T47D (cell line): ENCODE measurements around the gene WDR81.
A peak's percentile ranks its signal among the peaks of the same experiment; 100 is the strongest.

Experiments
- DNase-seq, 2 experiments: peaks; one replicate each; pipeline versions ENCODE4 v3.0.0 to v3.0.0-alpha.2; 2011 to 2012; ENCODE audit warnings: low read depth in 1 of 2, low spot score in 1 of 2
- JUND ChIP-seq: IDR thresholded peaks from 2 replicates; pipeline ENCODE4 v1.6.1; 2012; ENCODE audit warnings: low read depth
- in situ Hi-C: cut with HindIII; loops from 2 replicates; pipeline ENCODE4 v1.10.0; 2016; ENCODE audit warnings: low sequenced_read_pairs, low pct_unique_long_range_greater_than_20kb

WDR81 gene

DNA sequence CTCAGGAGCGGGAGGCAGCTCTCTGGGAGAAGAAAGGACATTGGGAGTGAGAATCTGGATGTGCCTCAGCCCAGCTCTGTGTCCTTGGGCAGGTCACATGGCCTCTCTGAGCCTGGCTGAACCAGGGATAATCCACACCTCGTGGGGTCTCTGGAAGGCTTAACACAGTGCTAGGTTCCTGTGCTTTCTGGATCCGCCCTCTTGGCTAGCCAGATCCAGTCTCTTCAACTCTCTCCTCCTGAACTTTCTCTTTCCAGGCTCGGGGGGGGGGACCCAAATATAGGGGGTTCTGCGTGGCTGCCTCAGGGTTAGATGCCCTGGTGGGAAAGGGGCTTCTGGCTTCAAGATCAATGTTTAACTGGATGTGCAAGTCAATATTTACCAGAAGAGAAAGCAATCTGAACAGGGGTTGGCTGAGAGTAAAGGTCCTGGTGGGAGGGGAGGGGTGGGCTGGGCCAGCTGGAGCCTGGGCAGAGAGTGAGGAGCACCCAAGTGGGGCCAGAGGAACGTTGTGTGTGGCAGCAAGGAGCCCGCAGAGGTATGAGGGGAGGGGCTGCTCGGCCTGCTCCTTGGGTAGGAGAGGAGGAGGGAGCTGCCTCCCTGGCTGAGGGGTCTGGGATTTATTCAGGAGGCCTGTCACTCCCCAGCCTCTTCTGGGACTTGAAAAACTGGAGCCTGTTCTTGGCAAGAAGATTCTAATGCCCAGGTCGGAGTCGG lies 18.0 kb downstream of the WDR81 start, which contains the start of gene SERPINF2:
Gene SERPINF2 (plus strand): TSS at position 501 of the 717 bp plus-strand sequence. CDS start 2,125 bp downstream, outside the sequence.
- in situ Hi-C loops, result no loop called here
- TF ChIP-seq JUND, result no peak
- DNase-seq, result no peak

DNA sequence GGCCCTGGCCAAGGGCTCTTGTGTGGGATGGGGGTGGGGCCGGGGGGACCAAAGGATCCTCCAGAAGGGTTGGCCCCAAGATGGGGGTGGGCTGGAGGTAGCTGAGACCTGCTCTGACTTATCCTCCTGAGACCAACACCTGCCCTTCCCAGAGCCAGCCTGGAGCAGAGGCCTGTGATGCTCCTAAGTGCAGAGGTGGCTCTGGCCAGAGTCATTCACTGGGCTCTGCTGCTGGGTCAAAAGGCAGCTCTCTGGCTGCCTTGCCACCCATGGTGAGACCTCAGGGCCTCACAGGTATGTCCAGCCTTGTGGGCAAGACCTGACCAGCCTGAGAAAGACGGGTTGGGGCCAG lies 18.6 kb downstream of the WDR81 start:
- in situ Hi-C loops, result no loop called here
- no peak for TF ChIP-seq JUND

DNA sequence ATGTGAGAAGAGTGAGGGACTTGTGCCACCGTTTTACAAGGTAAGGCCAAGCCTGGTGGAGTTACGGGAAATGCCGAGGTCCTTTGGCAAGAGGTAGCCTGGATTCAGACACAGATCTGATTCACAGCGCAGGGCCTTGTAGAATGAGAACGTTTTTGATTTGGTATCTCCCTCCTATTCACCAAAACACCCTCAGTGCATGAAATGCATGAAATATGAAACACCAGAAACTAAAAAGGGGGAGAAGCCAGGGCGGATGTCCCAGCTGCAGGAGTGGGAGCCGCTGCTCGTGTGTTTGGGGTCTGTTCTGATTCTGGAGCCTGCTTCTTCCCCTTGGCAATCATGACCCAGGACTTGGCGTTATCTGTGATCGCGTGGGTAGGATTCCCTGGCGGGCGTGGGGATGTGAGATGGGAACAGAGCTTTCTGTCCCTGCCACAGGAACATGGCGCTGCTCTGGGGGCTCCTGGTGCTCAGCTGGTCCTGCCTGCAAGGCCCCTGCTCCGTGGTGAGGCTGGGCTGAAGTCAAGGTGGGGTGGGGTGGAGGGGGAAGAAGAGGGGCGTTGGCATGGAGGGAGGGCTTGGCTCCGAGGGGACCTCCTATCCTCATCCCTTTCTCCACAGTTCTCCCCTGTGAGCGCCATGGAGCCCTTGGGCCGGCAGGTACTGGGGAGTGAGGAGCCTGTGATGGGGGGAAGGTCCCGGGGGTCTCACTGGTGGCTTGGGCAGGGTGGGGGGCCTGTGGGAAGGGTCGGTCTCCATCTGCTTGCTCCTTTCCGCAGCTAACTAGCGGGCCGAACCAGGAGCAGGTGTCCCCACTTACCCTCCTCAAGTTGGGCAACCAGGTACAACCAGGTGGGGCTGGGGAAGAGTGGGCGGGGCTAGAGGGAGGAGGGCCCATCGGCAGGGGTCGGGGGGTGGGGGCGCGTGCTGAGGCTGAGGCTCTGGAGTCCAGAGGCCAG lies 20.3 kb downstream of the WDR81 start:
- in situ Hi-C loops, result no loop called here
- DNase-seq, result no peak
- no peak for TF ChIP-seq JUND

More for the DNA sequence above, 18.6 kb downstream of the WDR81 start:
- no peak for DNase-seq

DNA sequence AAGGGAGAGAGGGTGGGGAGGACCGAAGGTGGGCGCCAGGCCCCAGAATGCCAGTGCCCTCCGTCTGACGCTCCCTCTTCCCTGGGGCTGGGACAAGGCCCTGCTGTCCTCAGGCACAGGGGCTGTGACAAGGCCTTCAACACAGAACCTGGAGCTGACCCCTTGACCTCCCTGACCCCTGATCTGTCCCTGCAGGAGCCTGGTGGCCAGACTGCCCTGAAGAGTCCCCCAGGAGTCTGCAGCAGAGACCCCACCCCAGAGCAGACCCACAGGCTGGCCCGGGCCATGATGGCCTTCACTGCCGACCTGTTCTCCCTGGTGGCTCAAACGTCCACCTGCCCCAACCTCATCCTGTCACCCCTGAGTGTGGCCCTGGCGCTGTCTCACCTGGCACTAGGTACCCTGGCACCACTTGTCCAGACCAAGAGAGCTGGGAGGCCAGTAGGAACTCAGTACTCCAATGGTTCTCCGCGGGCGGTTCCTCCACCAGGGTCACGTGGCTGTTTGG lies 21.1 kb downstream of the WDR81 start:
- TF ChIP-seq JUND, result no peak
- in situ Hi-C loops, result no loop called here
- no peak for DNase-seq

DNA sequence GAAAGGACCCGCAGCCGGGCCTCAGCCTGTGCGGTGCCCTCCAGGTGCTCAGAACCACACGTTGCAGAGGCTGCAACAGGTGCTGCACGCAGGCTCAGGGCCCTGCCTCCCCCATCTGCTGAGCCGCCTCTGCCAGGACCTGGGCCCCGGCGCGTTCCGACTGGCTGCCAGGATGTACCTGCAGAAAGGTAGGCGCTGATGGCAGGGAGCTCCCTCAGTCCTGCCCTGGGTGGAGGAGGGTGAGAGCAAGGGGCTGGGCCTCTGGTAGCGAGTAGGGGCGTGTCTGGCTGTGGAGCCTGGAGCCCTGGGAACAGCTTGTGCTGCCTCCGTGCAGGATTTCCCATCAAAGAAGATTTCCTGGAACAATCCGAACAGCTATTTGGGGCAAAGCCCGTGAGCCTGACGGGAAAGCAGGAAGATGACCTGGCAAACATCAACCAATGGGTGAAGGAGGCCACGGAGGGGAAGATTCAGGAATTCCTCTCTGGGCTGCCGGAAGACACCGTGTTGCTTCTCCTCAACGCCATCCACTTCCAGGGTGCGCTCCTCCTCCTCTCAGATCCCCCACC lies 22.6 kb downstream of the WDR81 start:
- TF ChIP-seq JUND, result no peak
- in situ Hi-C loops, result no loop called here
- DNase-seq, result no peak

DNA sequence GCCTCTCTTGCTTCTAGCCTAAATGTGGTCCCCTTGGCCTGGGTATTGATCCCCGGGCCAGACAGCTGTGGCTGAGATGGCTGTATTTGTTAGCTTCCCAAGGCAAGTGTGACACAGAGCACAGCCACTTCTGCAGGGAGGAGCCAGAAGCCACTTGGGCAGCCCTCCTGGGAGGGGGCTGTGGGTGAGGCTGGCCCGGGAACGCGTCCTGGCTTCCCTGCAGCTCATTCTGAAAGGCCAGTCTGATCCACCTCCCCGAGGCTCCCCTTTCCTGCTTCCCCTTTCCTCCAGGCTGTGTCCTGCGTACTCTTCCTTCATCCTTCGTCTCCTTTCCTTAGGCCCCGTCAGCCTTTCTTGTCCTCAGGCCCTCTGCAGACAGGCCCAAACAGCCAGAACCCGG lies 26.1 kb downstream of the WDR81 start:
- no peak for DNase-seq
- no peak for TF ChIP-seq JUND
- in situ Hi-C loops, result no loop called here

DNA sequence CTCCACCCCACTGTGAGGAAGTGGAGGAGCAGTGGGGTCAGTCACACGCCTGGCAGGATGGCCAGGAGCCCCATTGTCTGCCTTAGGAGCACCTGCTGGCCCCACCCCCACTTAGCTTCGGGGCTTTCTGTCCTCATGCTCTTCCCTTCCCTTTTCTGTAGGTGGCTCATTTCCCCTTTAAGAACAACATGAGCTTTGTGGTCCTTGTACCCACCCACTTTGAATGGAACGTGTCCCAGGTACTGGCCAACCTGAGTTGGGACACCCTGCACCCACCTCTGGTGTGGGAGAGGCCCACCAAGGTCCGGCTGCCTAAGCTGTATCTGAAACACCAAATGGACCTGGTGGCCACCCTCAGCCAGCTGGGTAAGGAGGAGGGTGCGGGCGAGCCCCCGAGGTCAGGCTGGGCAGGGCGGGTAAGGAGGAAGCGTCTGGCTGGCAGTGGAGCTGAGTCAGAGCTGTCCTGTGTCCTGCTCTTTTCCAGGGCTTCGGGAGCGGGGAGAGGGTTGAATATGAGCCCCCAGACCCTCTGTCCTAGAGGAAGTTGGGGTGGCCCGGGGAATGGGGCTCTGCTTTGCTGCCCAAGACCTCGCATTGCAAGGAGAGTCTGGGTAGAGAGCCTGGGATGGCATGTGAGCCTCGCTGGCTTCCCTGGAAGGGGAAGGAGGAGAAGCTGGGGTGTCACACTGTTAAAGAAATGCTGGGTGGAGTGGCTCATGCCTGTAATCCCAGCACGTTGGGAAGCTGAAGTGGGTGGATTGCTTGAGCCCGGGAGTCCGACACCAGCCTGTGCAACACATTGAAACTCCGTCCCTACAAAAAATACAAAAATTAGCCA lies 28.1 kb downstream of the WDR81 start:
- no peak for TF ChIP-seq JUND
- in situ Hi-C loops, result no loop called here
- DNase-seq, result peak in 1 of 2 experiments; percentile 27

DNA sequence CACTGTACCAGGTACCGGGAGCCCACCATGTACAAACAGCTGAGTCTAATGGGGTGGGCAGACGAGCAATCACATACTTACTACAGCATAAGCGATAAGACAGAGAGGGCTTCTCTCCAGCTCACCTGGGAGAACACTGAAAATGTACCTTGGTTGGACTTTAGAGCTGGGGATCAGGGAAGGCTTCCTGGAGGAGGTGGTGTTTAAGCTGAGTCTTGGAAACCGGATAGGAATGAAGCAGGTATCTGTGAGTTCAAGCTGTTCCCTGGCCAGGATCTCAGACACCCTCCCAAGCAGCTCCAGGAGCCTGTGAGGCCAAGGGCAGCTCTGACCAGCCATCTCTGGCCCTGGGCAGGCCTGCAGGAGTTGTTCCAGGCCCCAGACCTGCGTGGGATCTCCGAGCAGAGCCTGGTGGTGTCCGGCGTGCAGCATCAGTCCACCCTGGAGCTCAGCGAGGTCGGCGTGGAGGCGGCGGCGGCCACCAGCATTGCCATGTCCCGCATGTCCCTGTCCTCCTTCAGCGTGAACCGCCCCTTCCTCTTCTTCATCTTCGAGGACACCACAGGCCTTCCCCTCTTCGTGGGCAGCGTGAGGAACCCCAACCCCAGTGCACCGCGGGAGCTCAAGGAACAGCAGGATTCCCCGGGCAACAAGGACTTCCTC lies 29.4 kb downstream of the WDR81 start:
- in situ Hi-C loops, result no loop called here
- no peak for DNase-seq
- TF ChIP-seq JUND, result no peak

DNA sequence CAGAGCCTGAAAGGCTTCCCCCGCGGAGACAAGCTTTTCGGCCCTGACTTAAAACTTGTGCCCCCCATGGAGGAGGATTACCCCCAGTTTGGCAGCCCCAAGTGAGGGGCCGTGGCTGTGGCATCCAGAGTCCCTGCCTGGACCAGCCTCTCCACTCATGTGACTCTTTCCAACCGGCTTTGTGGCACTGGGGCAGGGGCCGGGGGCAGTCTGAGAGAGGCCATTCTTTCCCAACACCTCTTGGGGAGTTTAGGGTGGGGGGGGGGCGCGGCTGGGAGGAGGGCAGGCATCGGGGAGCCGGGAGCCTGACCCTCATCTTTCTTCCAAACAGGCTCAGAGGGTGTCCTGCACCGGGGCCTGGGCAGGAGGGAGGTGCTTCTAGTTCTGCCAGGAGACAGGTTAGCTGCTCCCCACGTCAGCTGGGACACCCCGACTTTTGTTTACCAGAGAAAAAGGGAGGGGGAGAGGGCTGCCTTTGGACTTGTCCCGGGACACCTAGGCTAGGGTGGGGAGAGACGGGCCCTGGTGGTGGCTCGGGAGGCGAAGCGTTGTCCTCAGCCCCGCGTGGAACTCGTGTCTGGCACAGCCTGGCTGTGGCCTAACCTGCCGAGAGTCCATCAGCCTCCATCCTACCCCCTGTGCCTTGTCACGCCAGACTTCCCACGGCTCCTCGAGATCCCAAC lies 30.1 kb downstream of the WDR81 start:
- no peak for DNase-seq
- TF ChIP-seq JUND, result no peak
- in situ Hi-C loops, result no loop called here

DNA sequence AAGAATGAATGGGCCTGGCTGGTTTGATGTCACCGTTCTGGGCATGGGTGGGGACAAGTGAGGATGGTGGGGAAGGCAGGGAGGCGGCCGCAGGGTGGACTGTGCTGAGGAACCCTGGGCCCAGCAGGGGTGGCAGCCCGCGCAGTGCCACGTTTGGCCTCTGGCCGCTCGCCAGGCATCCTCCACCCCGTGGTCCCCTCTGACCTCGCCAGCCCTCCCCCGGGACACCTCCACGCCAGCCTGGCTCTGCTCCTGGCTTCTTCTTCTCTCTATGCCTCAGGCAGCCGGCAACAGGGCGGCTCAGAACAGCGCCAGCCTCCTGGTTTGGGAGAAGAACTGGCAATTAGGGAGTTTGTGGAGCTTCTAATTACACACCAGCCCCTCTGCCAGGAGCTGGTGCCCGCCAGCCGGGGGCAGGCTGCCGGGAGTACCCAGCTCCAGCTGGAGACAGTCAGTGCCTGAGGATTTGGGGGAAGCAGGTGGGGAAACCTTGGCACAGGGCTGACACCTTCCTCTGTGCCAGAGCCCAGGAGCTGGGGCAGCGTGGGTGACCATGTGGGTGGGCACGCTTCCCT lies 30.8 kb downstream of the WDR81 start:
- in situ Hi-C loops, result no loop called here
- DNase-seq, result no peak
- no peak for TF ChIP-seq JUND

DNA sequence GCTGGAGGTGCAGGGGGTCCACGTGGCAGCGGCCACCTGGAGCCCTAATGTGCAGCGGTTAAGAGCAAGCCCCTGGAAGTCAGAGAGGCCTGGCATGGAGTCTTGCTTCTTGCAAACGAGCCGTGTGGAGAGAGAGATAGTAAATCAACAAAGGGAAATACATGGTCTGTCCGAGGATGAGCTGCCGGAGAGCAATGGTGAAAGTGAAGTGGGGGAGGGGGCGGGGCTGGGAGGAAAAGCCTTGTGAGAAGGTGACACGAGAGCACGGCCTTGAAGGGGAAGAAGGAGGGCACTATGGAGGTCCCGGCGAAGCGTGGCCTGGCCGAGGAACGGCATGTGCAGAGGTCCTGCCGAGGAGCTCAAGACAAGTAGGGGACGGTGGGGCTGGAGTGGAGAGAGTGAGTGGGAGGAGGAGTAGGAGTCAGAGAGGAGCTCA lies 31.3 kb downstream of the WDR81 start:
- in situ Hi-C loops, result no loop called here
- no peak for DNase-seq
- no peak for TF ChIP-seq JUND
